Liver (tissue), 9 donors: Measurements from ENCODE around the gene TCF12. TPM values are rescaled to one million over a fixed set of nuclear protein-coding genes. Genes with fewer than 3 reads are reported as not detected.

Experiments
- DNase-seq: peaks from one replicate; pipeline ENCODE4 v3.0.0-alpha.2; 2017; ENCODE audit warnings: low spot score
- H3K27ac ChIP-seq, 2 donors: one replicate each; pipeline ENCODE4 v1.7.0; 2013; ENCODE audit warnings: inconsistent platforms in 2 of 2, low read length in 2 of 2, control low read depth in 1 of 2, low read depth in 1 of 2, mild to moderate bottlenecking in 1 of 2
- H3K27me3 ChIP-seq, 4 donors: one replicate each; pipeline versions ENCODE4 v1.6.1 to v1.7.0; 2013; ENCODE audit warnings: low read length in 3 of 4, inconsistent platforms in 1 of 4, mild to moderate bottlenecking in 1 of 4, moderate library complexity in 1 of 4; ENCODE audit not compliant: control insufficient read depth in 4 of 4, insufficient read depth in 4 of 4
- H3K36me3 ChIP-seq, 4 donors: one replicate each; pipeline versions ENCODE4 v1.6.1 to v1.7.0; 2013; ENCODE audit warnings: low read length in 3 of 4, mild to moderate bottlenecking in 3 of 4, low read depth in 1 of 4, moderate library complexity in 1 of 4; ENCODE audit not compliant: control insufficient read depth in 4 of 4, insufficient read depth in 3 of 4
- H3K4me1 ChIP-seq, 4 donors: one replicate each; pipeline versions ENCODE4 v1.6.1 to v1.7.0; 2013; ENCODE audit warnings: low read length in 3 of 4, mild to moderate bottlenecking in 3 of 4, moderate library complexity in 1 of 4; ENCODE audit not compliant: control insufficient read depth in 4 of 4, insufficient read depth in 4 of 4
- H3K4me3 ChIP-seq, 3 donors: one replicate each; pipeline versions ENCODE4 v1.6.1 to v1.7.0; 2013; ENCODE audit warnings: low read length in 3 of 3, control low read depth in 1 of 3, low read depth in 1 of 3, mild to moderate bottlenecking in 1 of 3
- H3K9ac ChIP-seq, 2 donors: one replicate each; pipeline ENCODE4 v1.7.0; 2013; ENCODE audit warnings: low read length in 2 of 2, mild to moderate bottlenecking in 2 of 2, moderate library complexity in 2 of 2, control low read depth in 1 of 2, low read depth in 1 of 2
- H3K9me3 ChIP-seq, 4 donors: one replicate each; pipeline versions ENCODE4 v1.6.1 to v1.7.0; 2013; ENCODE audit warnings: low read length in 3 of 4; ENCODE audit not compliant: control insufficient read depth in 4 of 4
- CTCF ChIP-seq: fragments of 150-350 bp; IDR thresholded peaks from 2 replicates; pipeline ENCODE4 v1.5.1; 2017; ENCODE audit warnings: improper control_type of control experiment, low read depth, low read length; ENCODE audit not compliant: missing input control
- FOXA2 ChIP-seq: IDR thresholded peaks from 2 replicates; pipeline ENCODE4 v1.6.1; 2016; ENCODE audit warnings: antibody characterized with exemption
- GABPA ChIP-seq, 2 donors: IDR thresholded peaks in 1 of 2; conservative IDR thresholded peaks in 1 of 2; 2 replicates each; pipeline ENCODE4 v1.6.1; 2016; ENCODE audit warnings: antibody characterized with exemption in 2 of 2, mild to moderate bottlenecking in 1 of 2, moderate library complexity in 1 of 2
- JUND ChIP-seq, 2 donors: IDR thresholded peaks; 2 replicates each; pipeline ENCODE4 v1.6.1; 2016; ENCODE audit warnings: antibody characterized with exemption in 2 of 2
- MAX ChIP-seq: IDR thresholded peaks from 2 replicates; pipeline ENCODE4 v1.6.1; 2016; ENCODE audit warnings: antibody characterized with exemption
- NR2F2 ChIP-seq: IDR thresholded peaks from 2 replicates; pipeline ENCODE4 v1.6.1; 2016; ENCODE audit warnings: antibody characterized with exemption
- RAD21 ChIP-seq, 2 donors: IDR thresholded peaks; 2 replicates each; pipeline ENCODE4 v1.6.1; 2016; ENCODE audit warnings: antibody characterized with exemption in 2 of 2, mild to moderate bottlenecking in 2 of 2
- REST ChIP-seq: IDR thresholded peaks from 2 replicates; pipeline ENCODE4 v1.6.1; 2016; ENCODE audit warnings: antibody characterized with exemption, mild to moderate bottlenecking
- RXRA ChIP-seq, 2 donors: IDR thresholded peaks; 2 replicates each; pipeline ENCODE4 v1.6.1; 2017 to 2018; ENCODE audit warnings: antibody characterized with exemption in 2 of 2, mild to moderate bottlenecking in 1 of 2
- YY1 ChIP-seq: IDR thresholded peaks from 2 replicates; pipeline ENCODE4 v1.6.1; 2016; ENCODE audit warnings: antibody characterized with exemption, mild to moderate bottlenecking
- ZBTB33 ChIP-seq: IDR thresholded peaks from 2 replicates; pipeline ENCODE4 v1.6.1; 2016; ENCODE audit warnings: antibody characterized with exemption
- WGBS: extraction: QIAGEN DNeasy Blood & Tissue Kit; methylation state at CpG from one replicate; pipeline ENCODE4 v1.1.7; 2013; 5-methylcytosine and 5-hydroxymethylcytosine counted together
- polyA plus RNA-seq, 2 donors: library from polyadenylated mRNA; stranded (reverse) in 1 of 2; unstranded in 1 of 2; fragments of 200-250 nt in 1 of 2; fragments of >200 nt in 1 of 2; fragmentation: Nextera tagmentation in 1 of 2; extraction: Ambion mirVana in 1 of 2; gene quantifications; one replicate each; pipeline versions ENCODE4 v1.2.1 to v1.2.3, GENCODE V29; 2013 to 2015
- total RNA-seq, 2 donors: library from RNA; depleted of rRNA; stranded (reverse); fragments of >200 nt; gene quantifications; one replicate each; pipeline ENCODE4 v1.2.3, GENCODE V29; 2014
- donor health status: healthy.
- donor health status: healthy.
- donor health status: healthy.
- donor health status: healthy.
- donor health status: healthy.

The TCF12 gene
- total and polyA plus RNA-seq, 4 donors: 8.7 to 38.3 (median 22.3) TPM

GRCh38 chr15:57290187-57290586 is 371.7 kb downstream of the TCF12 start:
- H3K27me3 ChIP-seq: no peaks in the 10 kb centered on the region
- H3K27ac ChIP-seq: no peak overlapping the region
- no peak overlapping the region for H3K9ac ChIP-seq
- no peaks in the 10 kb centered on the region for H3K4me1 ChIP-seq
- 99% methylated on average over 2 of the region's 2 CpGs for whole genome bisulfite sequencing
- DNase-seq: no peak
- no peak for TF ChIP-seq YY1
- H3K36me3 ChIP-seq: peaks cover 1 to 20% (median 12%) of the 10 kb centered on the region in 4 donors
- no peak overlapping the region for H3K4me3 ChIP-seq
- no peaks in the 10 kb centered on the region for H3K9me3 ChIP-seq

GRCh38 chr15:57290826-57291225 is 372.4 kb downstream of the TCF12 start:
- H3K9ac ChIP-seq: no peak overlapping the region
- no peak for DNase-seq
- H3K36me3 ChIP-seq: peaks cover 1 to 15% (median 10%) of the 10 kb centered on the region in 4 donors
- no peaks in the 10 kb centered on the region for H3K4me1 ChIP-seq
- TF ChIP-seq FOXA2 (no peak), MAX (no peak), CTCF (no peak), GABPA (IDR thresholded peaks at IDR 0.05 in 1 of 2, conservative IDR thresholded peaks at IDR 0.05 in 1 of 2) (no peak), REST (no peak), JUND (IDR thresholded peaks at IDR 0.05) (no peak), ZBTB33 (no peak), RXRA (IDR thresholded peaks at IDR 0.05) (no peak), RAD21 (IDR thresholded peaks at IDR 0.05) (no peak), YY1 (no peak), NR2F2 (no peak)
- H3K9me3 ChIP-seq: no peaks in the 10 kb centered on the region
- WGBS: 96% methylated on average over 4 of the region's 4 CpGs
- no peaks in the 10 kb centered on the region for H3K27me3 ChIP-seq
- H3K27ac ChIP-seq: no peak overlapping the region
- no peak overlapping the region for H3K4me3 ChIP-seq
